NOMO-1 treated with DMSO at 0.1 percent for 48 hours (cell line): ENCODE results near the gene LGALS12.
A peak's percentile ranks its signal among the peaks of the same experiment; 100 is the strongest.

Experiments
- DNase-seq: peaks from one replicate; lab custom pipeline; 2025; ENCODE audit not compliant: unreplicated experiment; lab: John Stamatoyannopoulos, UW

Gene LGALS12

GRCh38 chr11:63505857-63506528 is at the start of gene LGALS12:
LGALS12 (plus strand) TSS chr11:63506084; CDS start chr11:63506459, 375 bp downstream.
- peak; percentile 78 for DNase-seq

- DNase-seq, result no peak
Measured at GRCh38 chr11:63459586-63459985, 46.3 kb upstream of the LGALS12 start.

- DNase-seq, result peak; percentile 36
Measured at GRCh38 chr11:63462137-63462536, 43.7 kb upstream of the LGALS12 start.

DNA sequence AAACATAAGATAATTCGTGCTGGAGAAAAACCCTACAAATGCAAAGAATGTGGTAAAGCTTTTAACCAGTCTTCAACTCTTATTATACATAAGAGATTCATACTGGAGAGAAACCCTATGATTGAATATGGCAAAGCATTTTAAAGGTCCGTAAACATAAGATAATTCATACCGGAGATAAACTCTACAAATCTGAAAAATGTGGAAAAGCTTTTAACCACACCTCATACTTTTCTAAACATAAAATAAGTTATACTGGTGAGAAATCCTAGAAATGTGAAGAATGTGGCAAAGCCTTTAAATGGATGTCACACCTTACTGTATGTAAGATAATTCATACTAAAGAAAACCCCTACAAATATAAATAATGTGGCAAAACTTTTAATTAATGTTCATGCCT is 35.6 kb upstream of the LGALS12 start:
- DNase-seq, result no peak

DNA sequence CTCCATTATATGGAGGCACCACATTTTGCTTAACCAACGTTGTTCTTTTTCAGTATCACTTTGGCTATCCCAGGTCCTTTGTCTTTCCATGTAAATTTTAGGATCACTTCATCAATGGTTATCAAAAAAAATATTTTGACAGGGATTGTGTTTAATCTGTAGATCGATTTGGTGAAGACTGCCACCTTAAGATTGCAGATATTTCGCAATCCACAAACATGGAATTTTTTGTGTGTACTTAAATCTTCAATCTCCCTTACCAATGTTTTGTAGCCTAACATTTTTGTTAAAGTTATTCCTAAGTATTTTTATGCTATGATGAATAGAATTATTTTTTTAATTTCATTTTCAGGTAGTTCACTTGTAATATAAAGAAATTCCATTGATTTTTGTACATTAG is 33.5 kb upstream of the LGALS12 start:
- no peak for DNase-seq

GRCh38 chr11:63476618-63477017 is 29.3 kb upstream of the LGALS12 start:
- DNase-seq, result no peak

GRCh38 chr11:63478896-63479295 is 27.0 kb upstream of the LGALS12 start:
- DNase-seq, result peak; percentile 68

GRCh38 chr11:63480039-63480438 is 25.8 kb upstream of the LGALS12 start:
- DNase-seq, result no peak

DNA sequence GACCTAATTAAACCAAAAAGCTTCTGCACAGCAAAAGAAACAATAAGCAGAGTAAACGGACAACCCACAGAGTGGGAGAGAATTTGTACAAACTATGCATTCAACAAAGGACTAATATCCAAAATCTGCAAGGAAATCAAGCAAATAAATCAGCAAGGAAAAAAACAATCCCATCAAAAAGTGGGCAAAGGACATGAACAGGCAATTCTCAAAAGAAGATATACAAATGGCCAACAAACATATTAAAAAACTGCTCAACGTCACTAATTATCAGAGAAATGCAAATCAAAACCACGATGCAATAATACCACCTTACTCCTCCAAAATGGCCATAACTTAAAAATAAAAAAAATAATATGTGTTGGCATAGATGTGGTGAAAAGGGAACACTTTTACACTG is 20.1 kb upstream of the LGALS12 start:
- no peak for DNase-seq

GRCh38 chr11:63488789-63489188 is 17.1 kb upstream of the LGALS12 start:
- no peak for DNase-seq

DNA sequence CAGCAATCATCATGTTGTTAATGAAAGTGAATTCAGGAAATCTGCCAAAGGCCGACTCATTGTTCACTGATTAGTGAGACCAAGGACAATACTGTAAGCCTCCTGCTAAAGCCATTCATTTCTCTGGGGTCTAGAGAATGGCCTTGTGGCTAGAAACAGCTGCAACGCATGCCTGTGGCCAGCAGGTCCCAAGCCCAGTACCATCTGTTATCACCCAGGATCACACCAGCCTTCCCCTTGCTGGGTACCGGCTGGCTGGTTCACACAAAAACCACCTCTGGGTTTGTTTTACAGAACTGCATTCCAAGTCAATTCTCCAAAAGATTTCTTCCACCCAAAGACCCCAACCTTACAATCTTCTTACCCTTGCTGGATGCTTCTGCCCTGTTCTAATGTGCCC is 16.0 kb upstream of the LGALS12 start:
- DNase-seq, result no peak

GRCh38 chr11:63490551-63491239 is 15.2 kb upstream of the LGALS12 start, which contains the start of gene PLAAT5:
PLAAT5 (minus strand) TSS chr11:63491167; CDS start chr11:63491034, 133 bp downstream.
- DNase-seq, result no peak

DNA sequence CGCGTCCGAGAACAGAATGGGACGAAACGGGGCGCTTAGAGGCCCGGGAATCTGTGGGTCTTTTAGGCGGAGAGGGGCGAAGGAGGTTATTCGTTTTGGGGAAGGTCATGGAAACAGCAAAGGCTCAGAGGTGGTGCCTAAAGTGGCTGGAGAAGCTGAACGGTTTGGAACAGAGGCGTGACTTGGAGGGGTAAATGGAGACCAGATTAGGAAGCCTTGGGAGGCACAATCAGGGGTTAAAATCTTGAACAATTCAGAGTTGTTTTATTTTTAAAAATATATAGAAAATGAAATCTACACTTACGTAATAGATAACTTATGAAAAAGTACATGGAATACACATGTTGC is 14.7 kb upstream of the LGALS12 start:
- no peak for DNase-seq

DNA sequence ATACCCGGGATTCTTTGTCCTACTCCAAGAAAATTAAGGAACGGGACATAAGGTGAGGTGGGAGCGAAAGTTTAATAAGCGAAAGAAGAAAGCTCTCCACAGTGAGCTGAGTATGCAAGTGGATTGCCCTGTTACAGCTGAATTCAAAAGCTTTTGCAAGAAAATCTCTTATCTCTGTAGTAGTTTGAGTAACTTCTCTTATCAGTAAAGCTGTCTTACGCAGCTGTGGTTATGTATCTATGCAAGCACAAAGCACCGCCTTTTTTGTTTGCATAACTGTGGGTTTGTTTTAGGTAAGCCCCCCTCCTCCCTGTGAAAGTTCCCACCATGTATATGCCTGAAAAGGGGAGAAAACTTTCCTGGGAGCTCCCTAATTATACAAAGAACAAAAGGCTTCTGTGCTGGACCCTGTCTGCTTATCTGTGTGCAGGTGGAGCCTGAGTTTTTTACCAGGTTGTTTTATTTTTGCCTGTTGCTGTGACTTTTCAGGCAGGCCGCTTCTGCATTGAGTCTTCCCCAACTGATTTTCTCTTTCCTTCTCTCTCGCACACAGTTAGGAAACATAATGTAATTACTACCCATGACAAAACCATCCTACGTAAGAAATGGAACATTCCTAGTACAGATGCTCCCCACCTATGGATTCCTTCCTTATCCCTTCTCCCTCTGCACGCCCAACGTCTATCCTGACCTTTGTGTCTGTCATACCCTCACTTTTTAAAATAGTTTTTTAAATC is 14.1 kb upstream of the LGALS12 start:
- DNase-seq, result peak; percentile 10

GRCh38 chr11:63492441-63492840 is 13.4 kb upstream of the LGALS12 start:
- DNase-seq, result no peak

DNA sequence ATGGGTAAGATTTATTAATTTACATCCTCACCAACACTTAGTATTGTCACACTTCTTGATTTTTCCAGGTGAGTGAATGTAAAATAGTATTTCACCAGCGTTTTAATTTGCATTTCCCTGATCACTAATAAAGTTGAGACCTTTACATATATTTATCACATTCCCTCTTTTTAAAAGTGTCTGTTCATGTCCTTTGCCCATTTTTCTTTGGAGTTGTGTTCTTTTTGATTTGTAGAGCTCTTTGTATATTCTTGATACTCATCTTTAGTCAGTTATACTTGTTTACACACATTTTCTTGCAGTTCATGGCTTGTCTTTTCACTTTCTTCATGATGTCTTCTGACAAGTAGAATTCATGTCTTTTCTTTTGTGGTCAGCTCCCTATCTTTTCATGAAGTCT is 12.8 kb upstream of the LGALS12 start:
- no peak for DNase-seq

DNA sequence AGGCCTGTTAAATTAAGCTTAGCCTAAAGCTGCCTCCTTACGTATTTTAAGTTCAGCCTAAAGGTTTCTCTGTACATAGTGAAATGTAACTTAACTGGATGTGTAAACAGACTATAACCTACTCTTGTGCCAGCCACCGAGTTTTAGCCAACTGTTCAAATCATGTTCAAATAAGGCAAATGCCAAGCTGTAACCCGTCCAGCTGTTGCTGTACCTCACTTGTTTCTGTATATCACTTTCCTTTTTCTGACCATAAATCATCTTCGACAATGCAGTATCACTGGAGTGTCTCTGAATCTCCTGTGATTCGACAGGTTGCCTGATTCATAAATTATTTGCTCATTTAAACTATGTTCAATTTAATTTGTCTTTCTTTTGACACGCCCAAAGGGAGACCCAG is 10.9 kb upstream of the LGALS12 start:
- DNase-seq, result no peak

GRCh38 chr11:63499874-63500273 is 6.0 kb upstream of the LGALS12 start:
- no peak for DNase-seq

DNA sequence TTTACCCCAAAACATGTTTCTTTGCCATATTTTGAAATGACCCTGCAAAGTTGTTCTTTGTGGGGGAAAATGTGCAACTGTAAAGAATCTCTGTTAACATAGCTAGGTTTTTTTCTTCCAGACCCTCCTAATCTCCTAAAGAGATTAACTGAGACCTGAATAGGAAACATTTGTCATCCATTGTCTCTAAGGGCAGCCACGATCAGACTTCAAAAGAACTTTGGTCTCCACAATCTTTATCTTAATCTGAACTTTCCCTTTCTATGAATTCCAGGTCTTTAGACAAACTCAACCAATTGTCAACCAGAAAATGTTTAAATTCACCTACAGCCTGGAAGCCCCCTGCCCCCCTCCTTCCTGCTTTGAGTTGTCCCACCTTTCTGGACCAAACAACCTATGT is 4.6 kb upstream of the LGALS12 start:
- DNase-seq, result no peak

GRCh38 chr11:63502252-63502820 is 3.5 kb upstream of the LGALS12 start:
- DNase-seq, result no peak

DNA sequence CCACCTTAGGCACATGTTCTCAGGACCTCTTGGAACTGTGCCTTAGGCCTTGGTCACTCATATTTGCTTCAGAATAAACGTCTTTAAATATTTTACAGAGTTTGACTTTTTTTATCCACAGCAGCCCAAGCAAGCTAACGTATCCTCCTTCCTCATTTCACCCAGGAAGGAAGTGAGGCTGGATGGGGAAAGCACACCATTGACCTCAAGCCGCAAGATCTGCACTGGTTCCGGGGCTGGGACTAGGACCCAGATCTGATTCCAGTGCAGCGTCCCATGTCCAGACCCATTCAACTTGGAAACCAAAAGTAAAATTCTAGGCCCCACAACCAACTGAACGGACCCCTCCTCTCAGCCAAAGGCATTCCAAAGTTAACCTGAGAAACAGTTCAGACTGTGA is 2.4 kb upstream of the LGALS12 start:
- DNase-seq, result no peak

DNA sequence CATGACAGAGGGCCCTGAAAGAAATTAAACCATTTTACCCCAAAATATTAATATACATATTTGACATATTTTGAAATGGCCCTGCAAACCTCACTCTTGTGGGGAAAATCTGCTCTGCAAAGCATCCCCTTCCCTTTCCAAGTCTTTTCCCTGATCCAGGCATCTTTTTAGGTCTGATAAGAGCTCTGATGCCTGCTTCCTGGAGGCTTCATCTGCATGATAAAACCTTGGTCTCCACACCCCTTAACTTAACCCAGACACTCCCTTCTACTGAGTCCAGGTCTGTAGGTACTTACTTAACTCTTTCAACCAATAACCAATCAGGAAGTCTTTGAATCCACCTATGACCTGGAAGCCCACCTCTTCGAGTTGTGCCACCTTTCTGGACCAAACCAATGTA is 1.8 kb upstream of the LGALS12 start:
- DNase-seq, result no peak
